ENCODE measurements around the gene TTC21A.
A peak's percentile ranks its signal among the peaks of the same experiment; 100 is the strongest.

TTC21A gene

DNA sequence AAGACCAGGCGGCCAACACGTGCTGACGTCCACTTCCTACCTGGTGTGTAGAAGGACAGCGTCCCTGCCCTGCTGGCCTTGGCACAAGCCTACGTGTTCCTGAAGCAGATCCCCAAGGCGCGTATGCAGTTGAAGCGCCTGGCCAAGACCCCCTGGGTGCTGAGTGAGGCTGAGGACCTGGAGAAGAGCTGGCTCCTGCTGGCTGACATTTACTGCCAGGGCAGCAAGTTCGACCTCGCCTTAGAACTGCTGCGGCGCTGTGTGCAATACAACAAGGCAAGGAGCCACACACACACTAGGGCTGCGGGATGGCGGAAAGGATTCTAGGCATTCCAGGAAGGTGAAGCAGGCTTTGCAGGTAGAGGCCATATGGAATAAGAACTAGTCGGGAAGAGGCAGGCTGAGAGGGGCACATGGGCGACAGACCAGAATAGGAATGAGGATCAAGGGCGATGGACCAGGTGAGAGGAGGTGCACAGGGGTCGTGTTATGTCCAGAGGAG, 30.0 kb downstream of the TTC21A start:
- no peak for DNase-seq (ENCODE audit: low read depth)

- DNase-seq (ENCODE audit: low read depth): no peak
These were observed 30.7 kb downstream of the TTC21A start for GRCh38 chr3:39137991-39138803.

GRCh38 chr3:39138804-39139415, 31.4 kb downstream of the TTC21A start:
- no peak for DNase-seq (ENCODE audit: low read depth)

DNA sequence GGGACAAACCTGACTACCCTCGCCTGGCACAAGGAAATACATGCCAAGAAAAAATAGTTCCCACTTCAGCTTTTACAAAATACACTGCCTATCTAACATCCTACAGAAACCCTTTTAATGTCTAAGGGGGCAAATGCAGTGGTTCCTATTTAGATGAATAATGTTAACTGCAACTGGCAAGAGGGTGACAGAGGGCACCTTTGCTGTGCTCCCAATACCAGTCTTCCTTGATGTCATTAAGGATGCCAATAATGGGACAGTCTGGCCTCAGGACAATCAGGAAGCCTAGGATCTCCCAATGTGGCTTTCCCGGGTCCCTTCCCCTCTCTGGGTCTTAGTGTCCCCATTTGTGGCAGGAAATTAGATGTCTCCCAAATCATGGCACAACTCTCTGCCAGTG, 32.0 kb downstream of the TTC21A start:
- no peak for DNase-seq (ENCODE audit: low read depth)

DNA sequence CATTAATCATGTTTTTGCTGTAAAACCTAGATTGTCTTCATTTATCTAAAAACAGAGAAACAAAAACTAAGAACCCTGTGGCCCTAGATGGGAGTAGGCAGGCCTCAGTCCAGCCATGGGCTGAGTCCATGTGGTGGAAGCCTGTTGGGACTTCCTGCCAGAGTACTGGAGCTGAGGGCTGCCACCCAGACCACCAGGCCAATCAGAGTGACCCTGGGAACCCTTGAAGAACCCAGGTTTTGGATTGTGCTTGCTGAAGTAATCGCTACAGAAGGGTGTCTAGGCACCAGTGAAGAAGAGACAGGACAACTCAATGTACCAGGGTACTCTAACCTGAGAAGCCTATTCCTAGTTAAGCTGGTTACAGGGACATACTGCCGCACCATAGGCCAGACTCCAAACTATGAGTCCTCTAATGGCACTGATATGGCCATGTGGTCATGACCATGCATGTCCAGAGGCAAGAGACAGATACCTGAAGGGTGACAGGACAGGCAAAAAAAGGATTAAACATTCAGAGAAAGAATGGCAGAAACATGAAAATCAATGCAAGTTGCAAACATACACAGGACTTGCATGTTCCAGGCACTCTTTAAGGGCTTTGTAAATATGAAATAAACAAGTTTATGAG, 33.0 kb downstream of the TTC21A start:
- DNase-seq (ENCODE audit: low read depth): no peak

DNA sequence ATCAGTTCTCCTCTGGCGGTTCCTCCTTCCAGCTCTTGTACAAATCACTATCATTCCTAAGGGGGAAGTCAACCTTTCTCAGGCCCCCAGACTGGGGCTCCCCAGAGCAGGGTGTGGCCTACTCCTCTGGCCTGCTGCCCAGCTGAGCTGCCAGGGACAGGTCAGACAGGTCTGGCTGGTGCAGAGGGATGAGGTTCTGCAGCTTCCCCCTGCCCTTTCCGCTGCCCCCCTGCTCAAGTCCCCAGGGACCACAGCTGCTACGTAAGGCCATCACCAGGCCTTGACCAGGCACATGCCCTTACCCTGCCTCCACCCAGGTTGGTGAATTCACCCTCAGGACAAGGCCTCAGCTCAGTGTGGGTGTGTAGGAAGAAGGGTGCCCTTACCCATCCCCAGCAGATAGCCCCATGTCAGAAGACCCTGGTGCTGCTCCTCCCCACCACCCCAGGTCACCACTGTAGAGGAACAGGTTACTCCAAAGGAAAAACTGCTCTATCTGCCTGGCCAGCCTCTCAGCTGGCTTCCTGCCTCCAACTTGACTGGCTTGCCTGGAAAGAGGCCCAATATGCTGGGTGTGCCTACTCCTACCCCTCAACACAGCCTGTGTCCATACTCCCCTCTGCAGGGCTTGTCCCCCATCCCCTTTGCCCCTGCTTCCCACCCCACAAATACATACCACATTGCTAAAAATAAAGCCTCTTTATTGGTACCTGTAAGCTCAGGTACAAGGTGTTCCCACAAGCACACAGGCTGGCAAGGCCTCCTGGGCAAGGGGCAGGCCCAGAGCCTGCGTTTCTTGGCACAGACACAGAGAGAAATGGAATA, 33.9 kb downstream of the TTC21A start:
- no peak for DNase-seq (ENCODE audit: low read depth)

DNA sequence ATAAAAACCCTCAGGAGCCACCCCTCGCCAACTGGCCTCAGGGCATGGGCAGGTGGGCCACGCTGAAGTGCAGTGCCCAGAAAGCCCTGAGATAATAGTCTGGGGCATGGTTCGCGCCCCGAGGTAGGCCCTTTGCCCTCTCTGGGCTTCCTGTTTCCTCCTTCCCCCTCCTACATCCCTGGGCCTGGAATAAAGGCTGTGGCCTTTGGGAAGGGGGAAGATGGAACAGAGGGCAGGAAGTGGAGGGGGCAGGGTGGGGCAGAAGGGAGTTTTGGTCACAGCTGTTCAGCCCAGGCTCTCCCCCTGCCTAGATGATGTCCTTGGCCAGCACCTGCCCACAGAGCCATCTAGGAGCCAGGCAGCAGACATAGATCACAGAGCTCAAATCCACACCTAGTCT, 34.6 kb downstream of the TTC21A start:
- DNase-seq (ENCODE audit: low read depth): no peak

GRCh38 chr3:39143051-39143885, 35.8 kb downstream of the TTC21A start:
- no peak for DNase-seq (ENCODE audit: low read depth)

DNA sequence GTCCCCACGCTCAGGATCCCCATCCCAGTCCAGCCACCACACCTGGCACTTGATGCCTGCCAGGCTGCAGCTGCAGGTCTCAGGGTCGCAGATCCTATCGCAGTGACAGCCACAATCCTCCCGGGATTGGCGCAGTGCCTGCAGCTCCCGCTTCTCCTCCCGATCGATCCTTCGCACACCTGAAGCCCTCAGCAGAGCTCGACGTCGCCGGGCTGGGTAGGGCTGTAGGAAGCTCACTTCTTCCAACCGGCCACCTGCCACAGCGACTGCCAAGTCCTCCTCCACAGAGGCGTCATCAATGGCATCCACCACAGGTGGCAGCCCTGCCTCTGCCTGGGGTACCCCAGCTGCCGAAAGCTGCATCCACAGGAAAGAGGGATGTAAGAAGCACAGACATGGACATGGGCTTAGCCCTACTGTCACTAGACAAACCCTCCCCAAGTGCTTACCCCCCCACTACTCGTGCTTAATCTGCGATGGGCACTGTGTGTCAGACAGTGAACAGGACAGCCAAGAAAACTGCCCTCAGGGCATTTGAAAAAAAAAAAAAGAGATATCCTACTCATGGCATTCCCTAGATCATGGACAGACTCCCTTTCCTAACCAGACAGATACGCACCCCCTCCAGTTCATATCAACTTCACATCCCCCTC, 36.7 kb downstream of the TTC21A start:
- DNase-seq (ENCODE audit: low read depth): no peak

GRCh38 chr3:39144748-39145380, 37.4 kb downstream of the TTC21A start:
- no peak for DNase-seq (ENCODE audit: low read depth)

- no peak for DNase-seq (ENCODE audit: low read depth)
These were observed 38.6 kb downstream of the TTC21A start for GRCh38 chr3:39146083-39146501.

DNA sequence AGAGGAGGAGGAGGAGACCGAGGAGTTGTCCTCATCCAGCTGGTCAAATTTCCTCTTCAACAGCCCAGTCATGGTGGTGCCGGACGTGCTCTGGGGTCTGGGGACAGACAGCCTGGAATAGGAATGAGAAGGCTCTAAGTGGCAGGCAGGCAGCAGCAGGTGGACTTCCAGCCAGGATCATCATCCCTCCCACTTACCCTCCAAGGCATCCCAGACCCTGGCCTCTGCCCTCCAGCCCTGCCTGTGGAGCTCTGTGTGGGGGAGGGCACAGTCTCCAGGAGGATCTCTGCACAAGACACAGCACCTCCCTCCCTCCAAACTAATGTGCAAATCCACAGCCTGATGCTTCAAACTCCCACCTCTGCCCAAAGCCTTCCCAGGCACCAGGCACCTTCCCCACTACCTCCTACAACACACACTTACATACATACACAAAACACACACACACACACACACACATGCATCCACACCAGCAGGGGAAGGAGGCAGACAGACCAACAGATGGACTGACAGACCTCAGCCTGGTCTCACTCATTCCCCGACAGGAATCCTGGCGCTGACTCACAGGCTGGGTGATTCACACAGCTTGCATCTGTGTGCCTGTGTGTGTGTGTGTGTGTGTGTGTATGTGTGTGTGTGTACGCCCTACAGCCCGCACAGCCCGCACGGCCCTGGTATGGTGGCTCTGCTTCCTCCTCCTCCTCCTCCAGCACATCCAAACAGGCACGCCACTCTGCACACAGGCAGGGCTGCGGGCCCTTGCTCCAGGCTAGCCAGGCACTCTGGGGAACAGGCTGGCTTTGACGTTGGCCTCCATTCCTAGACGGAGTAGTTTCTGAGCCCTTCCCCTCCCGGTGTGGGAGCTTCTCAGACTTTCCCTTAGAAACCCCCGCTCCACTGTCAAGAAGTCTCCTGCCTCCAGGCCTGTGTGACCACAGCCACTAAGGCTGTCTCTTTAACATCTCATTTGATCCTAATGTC, 39.4 kb downstream of the TTC21A start:
- peak; percentile 96 for DNase-seq (ENCODE audit: low read depth)

DNA sequence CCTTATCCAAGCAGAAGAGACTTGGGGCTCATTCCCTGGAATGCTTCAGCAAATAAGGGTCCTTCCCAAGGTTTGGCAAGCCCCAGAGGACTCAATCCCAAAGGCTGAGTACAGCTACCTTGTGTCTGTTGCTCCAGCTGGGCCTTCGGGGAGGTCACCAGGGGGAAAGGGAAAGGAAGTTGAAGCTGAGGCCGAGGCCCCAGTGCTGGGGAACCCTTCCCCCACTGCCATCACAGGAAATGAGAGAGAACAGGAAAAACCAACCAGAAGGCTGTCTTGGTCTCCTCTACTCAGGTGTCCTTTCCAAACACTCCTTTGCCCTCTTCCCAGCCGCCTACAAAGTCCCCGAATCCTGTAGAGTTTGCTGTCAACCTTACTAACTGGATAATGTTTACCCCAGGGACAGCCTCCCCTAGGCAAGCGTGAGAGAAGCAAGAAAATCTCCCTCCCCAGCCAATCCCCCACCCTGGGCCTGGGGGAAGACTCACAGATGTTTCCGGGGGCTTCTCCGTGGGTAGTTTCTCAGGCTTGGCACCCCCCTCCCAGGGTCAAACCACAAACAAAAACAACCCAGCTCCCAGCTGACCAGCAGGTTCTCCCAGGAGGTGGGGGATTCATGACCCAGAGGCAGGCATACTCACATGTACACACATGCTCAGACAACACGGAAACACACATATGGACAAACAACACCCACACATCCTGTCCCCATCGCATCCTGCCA, 40.4 kb downstream of the TTC21A start:
- DNase-seq (ENCODE audit: low read depth): no peak

DNA sequence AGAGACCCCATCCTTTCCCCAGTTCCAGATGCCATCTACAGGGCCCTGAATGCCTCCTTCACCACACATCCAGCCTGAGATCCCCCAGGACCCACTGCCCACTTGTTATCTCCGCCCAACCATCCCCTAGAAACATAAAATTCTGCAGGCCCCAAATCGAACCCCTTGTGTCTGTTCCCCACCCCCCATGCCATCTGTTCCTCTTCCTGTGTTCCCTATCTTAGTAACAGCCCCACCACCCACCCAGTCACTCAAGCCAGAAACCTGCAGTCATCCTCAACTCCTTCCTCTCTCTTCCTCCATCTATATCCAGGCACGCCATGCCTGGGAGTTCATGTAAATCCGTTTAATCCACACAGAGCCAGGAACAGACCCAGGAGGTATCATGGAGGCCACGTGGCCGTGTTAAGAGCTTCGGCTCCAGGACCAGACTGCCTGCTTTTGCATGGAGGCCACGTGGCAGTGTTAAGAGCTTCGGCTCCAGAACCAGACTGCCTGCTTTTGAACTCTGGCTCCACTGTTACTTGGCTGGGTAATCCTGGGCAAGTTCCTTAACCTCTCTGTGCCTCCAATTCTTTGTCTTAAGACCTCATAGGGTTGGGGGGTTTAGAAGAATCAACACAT, 41.1 kb downstream of the TTC21A start:
- DNase-seq (ENCODE audit: low read depth): no peak

- DNase-seq (ENCODE audit: low read depth): no peak
These were observed 41.6 kb downstream of the TTC21A start for GRCh38 chr3:39149059-39149455.

DNA sequence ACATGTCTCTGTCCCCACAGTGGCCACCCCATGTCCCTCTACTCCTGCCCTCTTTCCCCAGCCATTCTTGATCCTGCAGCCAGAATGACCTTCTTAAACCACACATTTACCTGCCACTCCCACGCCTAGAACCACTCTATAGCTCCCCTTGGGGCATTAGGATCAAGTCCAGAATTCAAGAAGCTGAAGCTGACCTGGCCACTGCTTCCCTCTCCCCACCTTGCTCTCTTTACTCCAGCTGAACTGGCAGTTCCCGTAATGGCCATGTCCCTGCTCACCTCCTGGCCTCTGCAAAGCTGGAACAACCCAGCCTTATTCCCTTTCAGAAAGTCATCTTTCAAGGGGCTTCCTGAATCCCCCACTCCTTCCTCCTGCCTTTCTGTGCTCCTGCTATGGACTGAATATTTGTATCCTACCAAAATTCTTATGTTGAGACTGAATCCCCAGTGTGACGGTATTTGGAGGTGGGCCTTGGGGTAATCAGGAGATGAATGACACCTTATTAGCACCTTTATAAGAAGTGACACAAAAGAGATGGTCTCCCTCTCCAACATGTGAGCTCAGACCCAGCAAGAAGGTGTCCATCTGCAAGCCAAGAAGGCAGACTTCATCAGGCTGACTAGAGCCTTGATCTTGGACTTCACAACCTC, 42.1 kb downstream of the TTC21A start:
- no peak for DNase-seq (ENCODE audit: low read depth)

DNA sequence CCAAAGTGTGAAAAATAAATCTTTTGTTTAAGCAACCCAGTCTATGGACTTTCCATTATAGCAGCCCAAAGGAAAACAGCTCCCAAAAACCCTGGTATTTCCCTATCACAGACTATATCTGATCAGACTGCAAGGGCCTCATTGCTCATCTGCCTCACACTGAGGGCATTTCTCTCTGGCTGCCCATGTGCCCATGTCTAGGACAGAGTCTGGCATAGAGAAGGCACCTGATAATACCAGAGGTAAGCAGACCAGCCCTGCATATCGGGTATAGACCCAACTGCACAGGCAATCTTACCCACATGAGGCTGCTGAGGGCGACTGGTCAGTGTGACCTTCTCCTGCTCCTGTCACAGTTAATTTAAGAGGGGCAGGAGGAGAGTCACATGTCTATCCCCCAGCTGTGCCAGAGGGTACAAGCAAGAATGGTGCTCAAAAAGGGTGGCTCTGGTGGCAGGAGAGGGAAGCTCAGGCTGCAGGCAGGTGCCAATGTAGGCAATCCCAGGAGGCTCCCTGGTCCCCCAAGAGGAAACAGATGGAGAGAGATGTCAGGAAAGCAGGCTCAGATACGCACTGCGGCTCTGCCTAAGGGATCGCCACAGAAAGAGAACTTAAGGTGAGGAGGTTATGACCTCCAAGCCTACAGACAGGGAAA, 42.8 kb downstream of the TTC21A start:
- DNase-seq (ENCODE audit: low read depth): no peak
